GM18517 (cell line): ENCODE data around the gene ATP6AP1.

Source experiments
- ATAC-seq: cut with Tn5 transposase; IDR thresholded peaks from one replicate; pipeline ENCODE4 v1.9.1; 2021; ENCODE audit warnings: mild to moderate bottlenecking, moderate library complexity; ENCODE audit not compliant: unreplicated experiment

ATP6AP1 gene

DNA sequence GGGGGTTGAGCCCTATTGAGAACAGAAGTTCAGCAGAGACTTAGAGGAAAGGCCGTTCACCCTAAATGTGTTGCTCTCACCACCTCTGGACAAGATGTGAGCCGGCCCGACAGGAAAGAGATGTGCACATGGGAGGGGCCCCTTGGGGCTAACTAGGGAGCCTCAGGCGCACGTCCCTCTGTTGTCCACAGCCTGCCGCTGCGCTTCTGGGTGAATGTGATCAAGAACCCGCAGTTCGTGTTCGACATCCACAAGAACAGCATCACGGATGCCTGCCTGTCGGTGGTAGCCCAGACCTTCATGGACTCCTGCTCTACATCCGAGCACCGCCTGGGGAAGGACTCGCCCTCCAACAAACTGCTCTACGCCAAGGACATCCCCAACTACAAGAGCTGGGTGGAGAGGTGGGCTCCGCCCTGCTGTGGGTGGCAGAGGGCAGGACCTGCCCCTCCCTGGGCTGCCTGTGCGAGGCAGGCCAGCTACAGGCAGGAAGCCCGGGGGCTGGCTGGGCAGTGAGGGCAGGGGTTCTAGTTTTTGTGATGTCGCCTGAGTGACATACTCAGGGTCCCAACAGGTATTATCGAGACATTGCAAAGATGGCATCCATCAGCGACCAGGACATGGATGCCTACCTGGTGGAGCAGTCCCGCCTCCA is 42.6 kb downstream of the ATP6AP1 start:
- ATAC-seq = no peak

DNA sequence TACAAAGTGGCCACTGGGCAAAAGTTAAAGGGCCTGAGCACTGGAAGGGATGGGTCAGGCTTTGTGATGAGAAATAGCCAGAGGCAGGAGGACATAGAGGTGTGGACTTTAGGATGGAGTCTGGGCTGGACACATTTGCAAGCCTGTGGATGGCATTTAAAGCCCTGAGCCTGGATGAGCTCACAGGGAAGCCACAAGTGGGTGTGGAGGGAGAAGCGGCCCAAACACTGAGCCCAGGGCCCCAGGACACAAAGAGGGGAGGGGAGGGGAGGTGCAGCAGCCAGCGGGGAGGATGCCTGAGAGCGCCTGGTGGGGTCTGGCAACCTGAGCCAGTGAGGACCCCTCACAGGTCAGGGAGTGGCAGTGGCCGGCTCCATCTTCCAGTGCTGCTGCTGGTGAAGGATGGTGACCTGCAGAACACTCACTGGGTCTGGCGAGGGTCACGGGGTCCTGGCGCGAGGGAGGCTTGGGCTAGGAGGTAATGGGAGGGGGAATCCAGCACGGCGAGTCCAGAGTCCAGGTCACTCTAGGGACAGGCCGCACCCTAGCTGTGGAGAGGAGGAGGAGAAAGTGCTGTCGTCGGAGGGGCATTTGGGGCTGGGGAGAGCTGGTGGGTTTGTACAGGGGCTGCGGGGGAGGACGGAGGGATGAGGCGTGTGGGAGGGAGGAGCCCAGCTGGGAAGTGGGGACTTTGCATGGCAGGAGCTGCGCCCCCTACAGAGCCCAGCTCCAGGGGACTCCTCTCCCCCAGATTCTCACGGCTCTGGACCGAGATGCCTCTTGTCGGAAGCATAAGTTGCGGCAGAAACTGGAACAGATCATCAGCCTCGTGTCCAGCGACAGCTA is 43.6 kb downstream of the ATP6AP1 start:
- ATAC-seq = no peak

DNA sequence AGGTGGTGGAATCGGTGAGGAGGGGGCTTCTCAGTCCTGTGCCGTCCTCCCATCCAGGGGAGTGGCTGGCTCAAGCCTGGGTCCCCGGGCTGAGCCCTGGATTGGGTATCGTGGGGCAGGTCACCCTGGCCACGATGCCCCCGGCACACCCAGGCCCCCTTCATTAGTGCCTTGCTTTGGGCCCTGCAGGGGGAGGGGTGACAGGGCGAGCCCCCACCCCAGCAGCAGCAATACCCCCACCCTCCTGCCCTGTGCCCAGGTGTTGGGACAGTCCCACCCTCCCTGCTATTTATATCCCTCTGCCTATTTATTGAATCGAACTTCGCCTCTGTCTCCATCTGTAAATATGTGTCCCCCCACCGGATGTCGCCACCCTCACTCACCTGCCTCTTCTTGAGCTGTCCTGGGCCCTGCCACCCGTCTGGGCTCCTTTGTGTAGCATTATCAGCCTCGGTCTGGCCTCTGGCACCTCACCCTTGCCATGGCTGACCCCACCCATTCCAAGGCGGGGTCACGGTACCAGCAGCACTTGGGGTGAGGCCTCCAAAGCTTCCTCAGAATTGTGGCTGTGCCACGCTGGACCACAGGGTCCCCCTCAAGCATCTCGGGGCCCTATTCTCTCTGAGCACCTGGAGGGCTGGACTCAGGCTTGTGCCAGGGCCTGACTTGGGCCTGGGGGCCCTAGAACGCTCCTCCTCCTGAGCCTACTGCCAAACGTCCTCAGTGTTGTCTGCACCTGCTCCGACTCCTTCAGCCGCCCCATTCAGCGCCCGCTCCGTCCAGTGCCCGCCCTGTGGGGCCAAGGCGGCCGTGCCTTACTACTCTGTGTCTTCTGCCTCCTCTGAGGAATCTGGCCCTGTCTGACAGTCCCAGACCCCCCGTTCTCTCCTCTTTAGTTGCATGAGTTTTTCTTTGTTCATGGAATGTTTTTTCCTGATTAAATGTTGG is 44.5 kb downstream of the ATP6AP1 start:
- ATAC-seq = no peak

DNA sequence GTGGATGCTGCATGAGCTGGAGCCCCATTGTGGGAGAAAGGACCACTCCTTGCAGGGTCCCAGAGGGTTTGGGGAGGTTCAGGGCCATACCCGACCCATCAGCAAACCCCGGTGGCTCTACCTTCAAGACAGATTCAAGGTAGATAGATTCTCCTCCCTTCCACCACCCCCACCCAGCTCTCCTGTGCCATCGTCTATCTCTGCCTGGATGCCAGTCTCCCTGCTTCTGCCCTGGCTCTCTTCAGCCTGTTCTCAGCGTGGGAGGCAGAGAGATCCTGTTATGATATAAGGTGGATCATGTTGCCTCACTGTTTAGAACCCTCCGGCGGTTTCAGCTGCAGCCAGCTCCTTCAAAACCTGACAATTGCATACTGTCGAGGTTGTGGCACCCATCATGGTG is 45.2 kb downstream of the ATP6AP1 start:
- no peak for ATAC-seq

- ATAC-seq = no peak
Measured at GRCh38 chrX:154476821-154477220, 48.3 kb downstream of the ATP6AP1 start.

- no peak for ATAC-seq
Measured at GRCh38 chrX:154477891-154478477, 49.5 kb downstream of the ATP6AP1 start.

DNA sequence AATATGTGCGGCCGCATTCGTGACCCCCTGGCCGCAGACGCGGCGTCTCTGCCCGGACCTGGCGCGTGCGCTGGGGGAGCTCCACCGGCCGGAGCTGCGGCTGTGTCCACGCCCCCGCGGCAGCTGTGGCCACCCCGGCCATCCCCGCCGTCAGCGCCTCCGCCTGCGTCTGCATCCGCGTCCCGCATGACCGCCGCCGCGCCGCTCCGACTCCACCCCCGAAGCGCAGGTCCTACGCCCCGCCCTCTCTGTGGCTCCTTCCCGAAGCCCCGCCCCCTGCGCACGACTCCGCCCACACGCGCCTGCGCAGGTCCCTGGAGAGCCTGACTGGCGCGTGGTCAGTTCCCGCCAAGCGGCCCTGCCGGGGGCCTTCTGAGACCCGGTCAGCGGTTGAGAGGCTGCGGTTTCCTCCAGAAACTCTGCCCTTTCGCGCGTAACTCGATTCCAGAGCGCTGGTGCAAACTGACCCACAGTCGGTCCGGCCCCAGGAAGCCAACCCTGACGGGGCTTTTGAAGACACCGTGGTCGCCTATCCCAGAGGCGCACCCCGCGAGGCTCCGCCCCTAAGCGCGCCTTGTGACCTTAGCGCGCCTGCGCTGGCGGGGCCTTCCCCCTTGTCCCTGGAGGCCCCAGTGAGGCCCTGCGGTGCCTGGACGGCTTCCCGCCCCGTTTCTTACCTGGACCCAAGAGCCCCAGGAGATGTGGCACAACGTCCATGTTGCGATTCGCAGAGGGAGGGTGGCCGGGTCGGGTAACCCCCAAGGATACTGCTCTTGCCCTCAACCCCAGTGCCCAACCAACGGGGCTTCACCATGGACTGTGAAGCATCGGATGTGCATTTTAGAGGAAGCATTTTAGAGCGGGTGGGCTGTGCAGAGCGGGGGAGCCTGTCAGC is 50.5 kb downstream of the ATP6AP1 start, which contains the start of gene LAGE3:
TSS of gene LAGE3 (minus strand) at position 554 of the 895 bp plus-strand sequence. CDS start at position 188, 366 bp downstream.
- ATAC-seq = peak; percentile 77

DNA sequence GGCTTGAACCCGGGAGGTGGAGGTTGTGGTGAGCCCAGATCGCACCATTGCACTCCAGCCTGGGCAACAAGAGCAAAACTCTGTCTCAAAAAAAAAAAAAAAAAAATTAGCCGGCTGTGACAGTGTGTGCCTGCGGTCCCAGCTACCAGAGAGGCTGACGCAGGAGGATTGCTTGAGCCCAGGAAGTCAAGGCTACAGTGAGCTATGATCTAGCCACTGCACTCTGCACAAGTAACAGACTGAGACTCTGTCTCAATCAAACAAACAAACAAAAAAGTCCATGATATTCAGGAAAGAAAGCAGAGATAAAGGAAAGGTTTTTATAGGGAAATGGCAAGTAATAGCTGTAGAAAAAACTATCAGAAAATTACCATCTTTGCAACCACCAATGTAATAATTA is 52.7 kb downstream of the ATP6AP1 start:
- no peak for ATAC-seq

DNA sequence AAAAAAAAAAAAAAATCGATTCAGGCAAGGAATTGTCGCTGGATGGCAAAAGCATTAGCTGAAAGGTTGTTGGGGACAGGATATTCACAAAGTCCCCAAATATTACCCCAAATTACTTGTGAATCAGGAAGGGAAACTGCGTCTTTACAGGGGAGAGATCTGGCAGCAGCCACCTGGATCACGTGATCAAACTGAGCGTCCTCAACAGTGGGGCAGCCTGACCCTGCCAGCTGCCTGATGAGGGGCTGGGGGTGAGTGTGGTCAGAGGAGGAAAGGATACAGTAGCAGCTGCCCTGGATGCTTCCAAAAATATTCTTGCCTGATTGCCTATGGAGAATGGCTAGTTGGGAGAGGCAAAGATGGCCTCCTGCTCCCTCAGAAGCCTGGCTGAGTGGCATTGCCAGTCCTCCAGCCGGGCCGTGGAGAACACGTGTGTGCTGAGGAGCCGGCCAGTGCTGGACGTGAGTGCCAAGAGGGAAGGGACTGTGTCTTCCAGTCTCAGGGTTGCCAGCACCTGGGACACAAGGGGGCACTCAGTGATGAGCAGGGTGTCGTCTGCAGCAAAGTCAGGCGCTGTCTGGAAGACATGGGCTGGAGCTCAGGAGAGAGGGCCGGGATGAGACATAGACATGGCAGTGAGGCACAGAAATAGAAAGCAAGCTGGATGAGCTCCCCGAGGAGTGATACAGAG is 53.6 kb downstream of the ATP6AP1 start:
- ATAC-seq = no peak

GRCh38 chrX:154482786-154483185 is 54.3 kb downstream of the ATP6AP1 start:
- ATAC-seq = no peak

DNA sequence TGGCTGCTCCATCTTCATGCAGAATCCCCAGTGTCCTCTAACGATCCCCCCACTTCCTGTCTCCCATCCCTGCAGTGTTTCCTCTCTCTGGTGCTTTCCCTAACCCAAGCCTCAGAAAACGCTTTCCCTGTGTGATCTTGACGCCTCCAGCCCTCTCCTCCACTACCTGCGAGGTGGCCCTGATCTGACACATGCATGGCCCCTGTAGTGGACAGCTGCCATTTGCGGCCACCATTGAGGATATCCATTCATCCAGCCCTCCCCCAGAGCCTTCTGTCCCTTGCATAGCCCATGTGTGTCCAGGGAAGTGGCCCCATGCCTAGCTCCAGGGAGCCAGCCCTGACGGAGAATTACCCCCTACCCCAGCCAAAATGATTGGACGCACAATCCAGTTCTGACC is 54.8 kb downstream of the ATP6AP1 start:
- ATAC-seq = no peak

DNA sequence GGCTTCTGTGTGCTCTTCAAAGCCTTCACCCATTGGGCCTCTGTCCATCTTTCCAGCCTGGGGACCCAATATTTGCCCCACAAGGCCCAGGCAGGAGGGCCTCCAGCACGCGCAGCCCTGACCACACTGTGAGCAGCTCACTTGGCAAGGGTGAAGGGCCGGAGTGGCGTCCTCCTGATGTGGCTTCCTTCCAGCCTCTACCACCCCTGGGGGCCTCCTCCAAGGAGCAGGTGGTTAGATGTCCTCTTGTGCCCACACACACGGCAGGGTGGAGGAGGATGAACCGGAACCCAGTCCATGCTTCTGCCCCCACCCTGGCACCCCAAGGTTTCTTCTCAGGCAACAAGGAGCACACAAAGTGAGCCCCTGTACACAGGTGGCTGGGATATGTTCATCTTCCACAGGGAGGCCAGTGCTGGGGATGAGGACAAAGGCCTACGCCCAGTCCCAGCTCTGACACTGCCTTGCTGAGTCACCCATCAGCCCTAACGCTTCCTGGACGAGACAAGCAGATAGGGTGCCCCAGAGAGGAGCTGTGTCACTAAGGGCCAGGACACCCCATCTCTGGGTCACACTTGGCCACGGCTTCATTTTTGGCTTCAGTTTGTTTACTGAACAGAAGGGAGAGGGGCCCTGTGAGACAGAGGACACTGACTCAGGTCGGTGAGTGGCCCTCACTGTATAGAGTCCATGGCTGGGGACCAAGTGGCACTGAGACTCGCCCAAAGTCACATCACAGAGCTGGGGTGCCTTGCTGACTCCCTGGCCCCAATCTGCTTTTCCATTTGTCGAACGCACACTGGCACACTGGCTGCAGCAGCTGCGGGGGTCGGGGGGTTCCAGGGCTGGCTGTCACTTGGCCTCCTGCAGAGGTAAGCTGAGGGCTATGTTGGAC is 56.0 kb downstream of the ATP6AP1 start:
- ATAC-seq = no peak

- ATAC-seq = no peak
Measured at GRCh38 chrX:154485150-154486051, 56.9 kb downstream of the ATP6AP1 start.

- ATAC-seq = no peak
Measured at GRCh38 chrX:154486052-154486395, 57.5 kb downstream of the ATP6AP1 start.
